Muscle layer of colon (tissue), 2 donors: ENCODE results near the gene LEP.

Experiments used
- H3K27ac ChIP-seq: one replicate; pipeline ENCODE4 v1.7.0; 2013; ENCODE audit warnings: low read depth, mild to moderate bottlenecking, low read length, moderate library complexity
- H3K27me3 ChIP-seq, 2 donors: one replicate each; pipeline ENCODE4 v1.7.0; 2013; ENCODE audit warnings: low read length in 2 of 2, mild to moderate bottlenecking in 2 of 2; ENCODE audit not compliant: insufficient read depth in 2 of 2, control insufficient read depth in 1 of 2
- H3K36me3 ChIP-seq: one replicate; pipeline ENCODE4 v1.7.0; 2013; ENCODE audit warnings: mild to moderate bottlenecking, low read length; ENCODE audit not compliant: insufficient read depth
- H3K4me1 ChIP-seq: one replicate; pipeline ENCODE4 v1.7.0; 2013; ENCODE audit warnings: mild to moderate bottlenecking, low read length; ENCODE audit not compliant: insufficient read depth
- H3K4me3 ChIP-seq, 2 donors: one replicate each; pipeline ENCODE4 v1.7.0; 2013; ENCODE audit warnings: low read length in 2 of 2, low read depth in 1 of 2, mild to moderate bottlenecking in 1 of 2, moderate library complexity in 1 of 2
- H3K9ac ChIP-seq: one replicate; pipeline ENCODE4 v1.7.0; 2013; ENCODE audit warnings: low read length
- H3K9me3 ChIP-seq: one replicate; pipeline ENCODE4 v1.7.0; 2013; ENCODE audit warnings: mild to moderate bottlenecking, low read length
- donor health status: abdominal sarcoma.
- donor health status: Adenocarcinoma of cecum.

The LEP gene

DNA sequence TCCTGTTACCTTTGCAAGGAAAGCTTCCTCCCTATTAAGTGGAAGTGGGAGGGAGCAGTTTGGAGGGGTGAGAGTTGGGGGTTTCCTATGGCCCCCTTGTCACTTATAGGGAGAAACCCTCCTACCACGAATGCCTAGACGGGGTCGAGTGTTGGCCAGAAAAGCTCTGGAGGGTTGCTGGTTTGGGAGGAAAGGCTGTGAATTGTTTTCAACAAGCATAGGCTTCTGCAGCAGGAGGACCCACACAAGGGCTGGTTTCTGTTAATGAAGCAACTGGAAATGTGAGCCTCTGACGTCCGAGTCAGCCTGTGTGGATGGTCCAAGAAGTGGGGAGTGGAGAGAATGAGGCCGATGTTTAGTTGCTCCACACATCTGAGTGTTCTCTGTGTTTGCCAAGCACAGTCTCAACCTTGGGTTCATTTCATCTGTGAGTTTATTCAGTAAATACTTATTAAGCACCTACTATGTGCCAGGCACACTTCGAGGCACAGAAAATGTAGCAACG lies 37.3 kb upstream of the LEP start:
- H3K9ac ChIP-seq, result no peak overlapping the region
- no peaks in the 10 kb centered on the region for H3K36me3 ChIP-seq
- H3K9me3 ChIP-seq, result no peaks in the 10 kb centered on the region
- H3K27ac ChIP-seq, result no peak overlapping the region
- H3K4me3 ChIP-seq, result no peak overlapping the region
- H3K27me3 ChIP-seq, result peaks cover 12 to 23% of the 10 kb centered on the region in 2 donors
- no peaks in the 10 kb centered on the region for H3K4me1 ChIP-seq

DNA sequence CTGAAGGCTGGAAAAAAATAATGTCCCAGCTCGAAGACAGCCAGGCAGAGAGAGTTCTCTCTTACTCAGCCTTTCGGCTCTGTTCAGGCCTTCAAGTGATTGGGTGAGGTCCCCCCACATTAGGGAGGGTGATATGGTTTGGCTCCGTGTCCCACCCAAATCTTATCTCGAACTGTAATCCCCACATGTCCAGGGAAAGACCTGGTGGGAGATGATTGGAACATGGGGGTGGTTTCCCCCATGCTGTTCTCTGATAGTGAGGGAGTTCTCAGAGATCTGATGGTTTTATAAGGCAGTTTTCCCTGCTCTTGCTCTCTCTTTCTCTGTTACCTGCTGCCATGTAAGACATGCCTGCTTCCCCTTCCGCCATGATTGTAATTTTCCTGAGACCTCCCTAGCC lies 36.6 kb upstream of the LEP start:
- peaks cover 12 to 23% of the 10 kb centered on the region in 2 donors for H3K27me3 ChIP-seq
- no peak overlapping the region for H3K9ac ChIP-seq

DNA sequence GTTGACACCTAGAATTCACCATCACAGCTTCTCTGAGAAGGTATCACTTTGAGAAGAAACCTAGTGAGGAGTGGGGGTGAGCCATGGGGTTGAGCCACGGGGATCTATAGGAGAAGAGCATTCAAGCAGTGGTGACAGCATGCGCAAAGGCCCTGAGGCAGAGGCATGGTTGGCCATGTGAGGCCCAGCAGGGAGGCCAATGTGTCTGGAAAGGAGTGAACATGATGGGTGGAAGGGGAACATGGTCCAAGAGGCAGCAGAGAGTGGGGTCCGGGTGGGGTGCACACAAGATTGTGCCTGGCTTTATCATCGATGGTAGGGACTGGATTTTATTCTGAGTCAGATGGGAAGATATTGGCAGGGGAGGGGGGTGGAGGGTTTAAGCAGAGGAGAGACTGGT lies 36.0 kb upstream of the LEP start:
- no peaks in the 10 kb centered on the region for H3K9me3 ChIP-seq
- H3K4me3 ChIP-seq, result no peak overlapping the region
- no peaks in the 10 kb centered on the region for H3K4me1 ChIP-seq
- no peaks in the 10 kb centered on the region for H3K36me3 ChIP-seq
- no peak overlapping the region for H3K27ac ChIP-seq
- peaks cover 12 to 23% of the 10 kb centered on the region in 2 donors for H3K27me3 ChIP-seq
- no peak overlapping the region for H3K9ac ChIP-seq

More for the DNA sequence above, 36.6 kb upstream of the LEP start:
- no peaks in the 10 kb centered on the region for H3K4me1 ChIP-seq
- H3K9me3 ChIP-seq, result no peaks in the 10 kb centered on the region
- H3K27ac ChIP-seq, result no peak overlapping the region
- H3K4me3 ChIP-seq, result no peak overlapping the region
- H3K36me3 ChIP-seq, result no peaks in the 10 kb centered on the region

GRCh38 chr7:128206017-128206746 lies 34.9 kb upstream of the LEP start:
- H3K36me3 ChIP-seq, result no peaks in the 10 kb centered on the region
- H3K4me3 ChIP-seq, result no peak overlapping the region
- H3K9ac ChIP-seq, result no peak overlapping the region
- no peaks in the 10 kb centered on the region for H3K9me3 ChIP-seq
- H3K27ac ChIP-seq, result no peak overlapping the region
- H3K27me3 ChIP-seq, result peaks cover 14 to 19% of the 10 kb centered on the region in 2 donors
- H3K4me1 ChIP-seq, result no peaks in the 10 kb centered on the region

- peaks cover 12% of the 10 kb centered on the region in 2 donors for H3K27me3 ChIP-seq
- H3K4me1 ChIP-seq, result no peaks in the 10 kb centered on the region
- no peak overlapping the region for H3K9ac ChIP-seq
- H3K36me3 ChIP-seq, result no peaks in the 10 kb centered on the region
- no peaks in the 10 kb centered on the region for H3K9me3 ChIP-seq
- H3K27ac ChIP-seq, result no peak overlapping the region
- no peak overlapping the region for H3K4me3 ChIP-seq
These were observed 34.2 kb upstream of the LEP start for GRCh38 chr7:128206747-128207500.

GRCh38 chr7:128207609-128208008 lies 33.5 kb upstream of the LEP start:
- peaks cover 5 to 12% of the 10 kb centered on the region in 2 donors for H3K27me3 ChIP-seq
- H3K4me1 ChIP-seq, result no peaks in the 10 kb centered on the region
- no peak overlapping the region for H3K27ac ChIP-seq
- no peaks in the 10 kb centered on the region for H3K36me3 ChIP-seq
- no peaks in the 10 kb centered on the region for H3K9me3 ChIP-seq
- no peak overlapping the region for H3K4me3 ChIP-seq
- H3K9ac ChIP-seq, result no peak overlapping the region

GRCh38 chr7:128209229-128210035 lies 31.6 kb upstream of the LEP start:
- Histone ChIP-seq H3K36me3 (no peaks in the 10 kb centered on the region), H3K27me3 (peaks cover 0 to 12% of the 10 kb centered on the region in 2 donors), H3K4me3 (no peak overlapping the region), H3K27ac (no peak overlapping the region), H3K9ac (no peak overlapping the region), H3K9me3 (no peaks in the 10 kb centered on the region), H3K4me1 (no peaks in the 10 kb centered on the region)

GRCh38 chr7:128210036-128210347 lies 31.1 kb upstream of the LEP start:
- H3K9ac ChIP-seq, result no peak overlapping the region
- H3K27me3 ChIP-seq, result peaks cover 0 to 12% of the 10 kb centered on the region in 2 donors
- H3K9me3 ChIP-seq, result no peaks in the 10 kb centered on the region
- H3K27ac ChIP-seq, result no peak overlapping the region
- no peaks in the 10 kb centered on the region for H3K36me3 ChIP-seq
- no peak overlapping the region for H3K4me3 ChIP-seq
- H3K4me1 ChIP-seq, result no peaks in the 10 kb centered on the region

- Histone ChIP-seq H3K4me1 (no peaks in the 10 kb centered on the region), H3K4me3 (no peak overlapping the region), H3K27ac (no peak overlapping the region), H3K9me3 (no peaks in the 10 kb centered on the region), H3K27me3 (peaks cover 0 to 12% of the 10 kb centered on the region in 2 donors), H3K36me3 (no peaks in the 10 kb centered on the region), H3K9ac (no peak overlapping the region)
These were observed 30.2 kb upstream of the LEP start for GRCh38 chr7:128210590-128211570.

DNA sequence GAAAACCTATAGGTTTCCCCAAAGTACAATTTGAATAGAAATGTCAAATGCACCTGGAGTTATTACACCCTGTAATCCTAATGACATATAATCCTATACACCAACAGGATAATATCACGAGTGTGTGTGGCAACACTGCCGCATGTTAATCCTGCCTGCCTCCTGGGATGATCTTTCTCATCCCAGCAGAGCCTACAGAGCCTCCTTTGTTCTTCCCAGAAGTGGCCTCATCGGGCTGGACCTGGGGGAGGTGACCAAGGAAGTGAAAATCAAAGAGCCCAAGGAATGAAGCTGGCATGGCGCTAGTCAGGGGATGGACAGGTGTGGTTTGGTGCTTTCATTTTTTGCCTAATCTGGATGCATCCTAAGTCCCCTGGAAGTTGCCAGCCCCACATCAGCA lies 29.5 kb upstream of the LEP start:
- Histone ChIP-seq H3K9ac (no peak overlapping the region), H3K4me1 (no peaks in the 10 kb centered on the region), H3K4me3 (no peak overlapping the region), H3K27ac (no peak overlapping the region), H3K27me3 (peaks cover 0 to 12% of the 10 kb centered on the region in 2 donors), H3K36me3 (no peaks in the 10 kb centered on the region), H3K9me3 (no peaks in the 10 kb centered on the region)
